Endothelial cell of umbilical vein (primary cell): ENCODE measurements around the gene VTI1A. TPM values are rescaled to one million over a fixed set of nuclear protein-coding genes. Genes with fewer than 3 reads are reported as not detected.

Source experiments
- BruUV-seq: library from RNA; stranded (reverse); fragments of 400-500 nt; replicated peaks from 2 replicates; lab custom pipeline; 2021; lab: Mats Ljungman, UMichigan
- CTCF ChIA-PET: fragments of 300-600, 350-600 bp; sonication (Branson Sonifier 250); formaldehyde crosslinking; loops from one replicate; lab custom pipeline; 2021; ENCODE audit warnings: antibody characterized with exemption, inconsistent platforms; lab: Charles Lee
- POLR2A ChIA-PET: fragments of 300-600, 350-600 bp; sonication (Branson Sonifier 250); formaldehyde crosslinking; loops from one replicate; lab custom pipeline; 2021; ENCODE audit warnings: antibody characterized with exemption, inconsistent platforms; lab: Charles Lee
- DNase-seq: peaks from one replicate; pipeline ENCODE4 v3.0.0-alpha.2; 2011; ENCODE audit warnings: low read depth, low spot score
- FAIRE-seq: peaks from 2 replicates; lab custom pipeline; 2011; peaks lifted over from hg19 to GRCh38; lab: Jason Lieb, UNC
- H2AFZ ChIP-seq: 2 replicates; pipeline ENCODE4 v1.6.0; 2012; ENCODE audit warnings: low read depth, low read length, control low read depth, inconsistent platforms
- H3K27ac ChIP-seq: 2 replicates; pipeline ENCODE4 v1.5.1; 2011; ENCODE audit warnings: low read depth, mild to moderate bottlenecking, control low read depth, low read length, moderate library complexity; ENCODE audit not compliant: insufficient read depth
- H3K27me3 ChIP-seq, 2 experiments: 2 replicates each; pipeline versions ENCODE4 v1.6.0 to v1.6.1; 2011; ENCODE audit warnings: low read length in 2 of 2, mixed read lengths in 1 of 2; ENCODE audit not compliant: control insufficient read depth in 2 of 2, insufficient read depth in 2 of 2
- H3K36me3 ChIP-seq, 2 experiments: 2 replicates in 1 of 2; 3 replicates in 1 of 2; pipeline ENCODE4 v1.5.1; 2011; ENCODE audit warnings: low read length in 2 of 2, mild to moderate bottlenecking in 1 of 2, moderate library complexity in 1 of 2; ENCODE audit not compliant: control insufficient read depth in 2 of 2, insufficient read depth in 2 of 2; ENCODE audit errors: extremely low read depth in 1 of 2
- H3K4me1 ChIP-seq: 3 replicates; pipeline ENCODE4 v1.5.1; 2011; ENCODE audit warnings: mild to moderate bottlenecking, low read length; ENCODE audit not compliant: control insufficient read depth, insufficient read depth; ENCODE audit errors: extremely low read depth
- H3K4me2 ChIP-seq: 2 replicates; pipeline ENCODE4 v1.6.1; 2011; ENCODE audit warnings: low read length, control low read depth, mixed read lengths; ENCODE audit not compliant: insufficient read depth
- H3K4me3 ChIP-seq, 3 experiments: fragments of 200-600 bp in 1 of 3; sonication (generic), shearing (Covaris generic) in 1 of 3; replicated peaks in 1 of 3; 2 replicates each; pipeline ENCODE4 v1.5.1; 2011 to 2016; ENCODE audit warnings: control low read depth in 3 of 3, low read length in 3 of 3, mild to moderate bottlenecking in 2 of 3, inconsistent platforms in 1 of 3, low read depth in 1 of 3, moderate library complexity in 1 of 3; ENCODE audit not compliant: insufficient read depth in 1 of 3
- H3K79me2 ChIP-seq: 2 replicates; pipeline ENCODE4 v1.6.0; 2012; ENCODE audit warnings: low read length, inconsistent platforms; ENCODE audit not compliant: control insufficient read depth, insufficient read depth
- H3K9ac ChIP-seq: replicated peaks from 2 replicates; pipeline ENCODE3; 2011; ENCODE audit warnings: low read length, control low read depth; ENCODE audit not compliant: insufficient read depth; ENCODE audit errors: extremely low read depth
- H3K9me1 ChIP-seq: replicated peaks from 3 replicates; pipeline ENCODE4 v1.6.0; 2011; ENCODE audit warnings: mild to moderate bottlenecking, low read length; ENCODE audit not compliant: control insufficient read depth, insufficient read depth; ENCODE audit errors: extremely low read depth
- H3K9me3 ChIP-seq: replicated peaks from 2 replicates; pipeline ENCODE4 v1.5.1; 2012; ENCODE audit warnings: low read length, inconsistent platforms; ENCODE audit not compliant: control insufficient read depth, insufficient read depth
- H4K20me1 ChIP-seq: replicated peaks from 2 replicates; pipeline ENCODE3; 2011; ENCODE audit warnings: mild to moderate bottlenecking, low read length; ENCODE audit not compliant: control insufficient read depth, insufficient read depth; ENCODE audit errors: extremely low read depth
- CTCF ChIP-seq, 2 donors: IDR thresholded peaks; 1 replicate in 1 of 2; 2 replicates in 1 of 2; pipeline ENCODE4 v1.5.1; 2011; ENCODE audit warnings: low read length in 2 of 2, mild to moderate bottlenecking in 2 of 2, moderate library complexity in 2 of 2, control low read depth in 1 of 2, inconsistent platforms in 1 of 2, low read depth in 1 of 2; ENCODE audit not compliant: insufficient read depth in 1 of 2; ENCODE audit errors: extremely low read depth in 1 of 2
- EZH2 ChIP-seq: IDR thresholded peaks from 2 replicates; pipeline ENCODE4 v1.6.1; 2012; ENCODE audit warnings: borderline replicate concordance, low read depth, mild to moderate bottlenecking, moderate library complexity, low read length, inconsistent platforms; ENCODE audit not compliant: severe bottlenecking
- FOS ChIP-seq: IDR thresholded peaks from 2 replicates; pipeline ENCODE4 v1.6.1; 2011; ENCODE audit warnings: mild to moderate bottlenecking, low read length, moderate library complexity, borderline replicate concordance; ENCODE audit not compliant: insufficient read depth
- GATA2 ChIP-seq: IDR thresholded peaks from 2 replicates; pipeline ENCODE4 v1.7.0; 2011; ENCODE audit warnings: low read depth, mild to moderate bottlenecking, moderate library complexity, mixed read lengths, low read length; ENCODE audit not compliant: insufficient read length, insufficient read depth
- JUN ChIP-seq: IDR thresholded peaks from 2 replicates; pipeline ENCODE4 v1.6.1; 2011; ENCODE audit warnings: borderline replicate concordance, low read depth; ENCODE audit not compliant: insufficient read length, insufficient read depth
- MAX ChIP-seq: IDR thresholded peaks from 2 replicates; pipeline ENCODE4 v1.6.1; 2011; ENCODE audit not compliant: insufficient read depth, insufficient read length
- MYC ChIP-seq: IDR thresholded peaks from one replicate; pipeline ENCODE4 v1.6.1; 2011; ENCODE audit warnings: mild to moderate bottlenecking, low read depth, low read length
- POLR2A ChIP-seq: IDR thresholded peaks from 2 replicates; pipeline ENCODE4 v1.6.1; 2012; ENCODE audit warnings: low read depth, mild to moderate bottlenecking, control low read depth, low read length
- POLR2AphosphoS5 ChIP-seq: IDR thresholded peaks from 2 replicates; pipeline ENCODE4 v1.6.1; 2012; ENCODE audit warnings: low read depth, mild to moderate bottlenecking, control low read depth, low read length, moderate library complexity; ENCODE audit not compliant: insufficient read depth
- dilution Hi-C: fragments of 300-500 bp; cut with MboI; formaldehyde crosslinking; loops from one replicate; pipeline ENCODE4 v1.15.0; 2019; ENCODE audit warnings: low sequenced_read_pairs; ENCODE audit not compliant: extremely low pct_ligation_motif_present
- intact Hi-C: fragments of 100-400 bp; cut with micrococcal nuclease; formaldehyde crosslinking; loops from one replicate; pipeline ENCODE4 v1.10.0; 2022
- polyA plus RNA-seq, 4 experiments: library from polyadenylated mRNA; depleted of rRNA in 3 of 4; stranded (reverse) in 3 of 4; unstranded in 1 of 4; fragments of >200 nt; gene quantifications; 2 replicates each; pipeline versions ENCODE4 v1.2.1 to v1.2.3, GENCODE V29; 2011 to 2012; ENCODE audit warnings: missing spikeins in 1 of 4
- total RNA-seq: library from RNA; stranded (reverse); gene quantifications from 2 replicates; pipeline ENCODE4 v1.2.3, GENCODE V29; 2021

Gene VTI1A
- total and polyA plus RNA-seq, 2 donors (not counting 3 experiments of a cell fraction or from before 2014, with no cell fraction given): 10.8 to 35.6 TPM

- H3K27ac ChIP-seq: peak overlapping the region; percentile 94
- FAIRE-seq (no peak), DNase-seq (peak; percentile 29)
- dilution Hi-C loops (no loop called here), intact Hi-C loops (loop anchor here (1.0 to 10.0 kb wide), 4 partner anchors 57 to 939 kb away; no protein-coding TSS in a partner anchor)
- BruUV-seq: TSS peak; percentile 54
- peaks cover 0 to 8% of the 10 kb centered on the region in 2 experiments for H3K36me3 ChIP-seq
- ChIA-PET POLR2A (no interaction called here), CTCF (interaction anchor here (1.6 to 2.1 kb wide), 3 partner anchors 11 to 939 kb away, joined by 6 to 19 read pairs (median 15); no protein-coding TSS in a partner anchor)
- no peaks in the 10 kb centered on the region for H3K9me3 ChIP-seq
- H3K4me3 ChIP-seq: peak overlapping the region; percentile 89 to 98 (median 96)
- no peaks in the 10 kb centered on the region for H3K9me1 ChIP-seq
- TF ChIP-seq MYC: no peak
- TF ChIP-seq JUN: no peak
- TF ChIP-seq POLR2AphosphoS5: no peak
- no peak for TF ChIP-seq GATA2
- TF ChIP-seq CTCF (IDR thresholded peaks at IDR 0.05; ENCODE audit: extremely low read depth in 1 of 2, insufficient read depth in 1 of 2, low read depth in 1 of 2, low read length in 2 of 2): no peak
- TF ChIP-seq MAX: no peak
- no peak for TF ChIP-seq POLR2A
- TF ChIP-seq FOS: no peak
- no peak for TF ChIP-seq EZH2
- H3K4me1 ChIP-seq: peaks cover 18% of the 10 kb centered on the region
- H2AFZ ChIP-seq: peak overlapping the region; percentile 95
- H4K20me1 ChIP-seq: no peaks in the 10 kb centered on the region
- peak overlapping the region; percentile 83 for H3K4me2 ChIP-seq
- peaks cover 49% of the 10 kb centered on the region for H3K79me2 ChIP-seq
- H3K27me3 ChIP-seq: no peaks in the 10 kb centered on the region
- peak overlapping the region; percentile 92 for H3K9ac ChIP-seq
These were observed 760 bp upstream of the VTI1A start for GRCh38 chr10:112446055-112446854.
